K562 (cell line): ENCODE measurements around the gene MOB3B.

Experiments
- BHLHE40 ChIP-seq: IDR thresholded peaks from 2 replicates; pipeline ENCODE4 v1.6.1; 2011; ENCODE audit warnings: low read length, improper control_type of control experiment
- CTBP1 ChIP-seq: fragments of 450-650 bp; IDR thresholded peaks from 2 replicates; pipeline ENCODE4 v1.6.1; 2016; ENCODE audit warnings: borderline replicate concordance
- EHMT2 ChIP-seq: fragments of 450-650 bp; IDR thresholded peaks from 2 replicates; pipeline ENCODE4 v1.6.1; 2018; ENCODE audit warnings: antibody characterized with exemption
- FOXP1 ChIP-seq: sonication (generic); formaldehyde crosslinking; IDR thresholded peaks from 2 replicates; pipeline ENCODE4 v1.8.0; 2022; ENCODE audit warnings: mild to moderate bottlenecking, missing genetic modification reagents
- HCFC1 ChIP-seq: IDR thresholded peaks from 2 replicates; pipeline ENCODE4 v1.6.1; 2012; ENCODE audit warnings: low read depth, low read length, improper control_type of control experiment
- MAFF ChIP-seq: IDR thresholded peaks from 2 replicates; pipeline ENCODE4 v1.6.1; 2012; ENCODE audit warnings: low read length, improper control_type of control experiment
- NFE2 ChIP-seq: IDR thresholded peaks from 2 replicates; pipeline ENCODE4 v1.6.1; 2014; ENCODE audit warnings: antibody characterized with exemption, low read depth
- RCOR1 ChIP-seq, 2 experiments: IDR thresholded peaks; 2 replicates each; pipeline ENCODE4 v1.6.1; 2012; ENCODE audit warnings: low read depth in 2 of 2, low read length in 2 of 2, borderline replicate concordance in 1 of 2, improper control_type of control experiment in 1 of 2
- ZNF140 ChIP-seq: fragments of 250-450 bp; sonication (Bioruptor Pico); IDR thresholded peaks from 2 replicates; pipeline ENCODE4 v1.8.0; 2021; ENCODE audit warnings: moderate library complexity, mild to moderate bottlenecking, inconsistent platforms
- ZNF407 ChIP-seq: fragments of 450-650 bp; IDR thresholded peaks from 2 replicates; pipeline ENCODE4 v1.6.1; 2016; ENCODE audit warnings: low read depth
- TF ChIP-seq, protein P1 (sequence below), 2 experiments: fragments of 450-650 bp in 1 of 2; IDR thresholded peaks; 2 replicates each; pipeline ENCODE4 v1.6.1; 2011 to 2017; ENCODE audit warnings: low read depth in 2 of 2, antibody characterized with exemption in 1 of 2, borderline replicate concordance in 1 of 2, low read length in 1 of 2, mild to moderate bottlenecking in 1 of 2, mixed read lengths in 1 of 2; ENCODE audit not compliant: control insufficient read depth in 1 of 2
- TF ChIP-seq, protein P2 (sequence below): IDR thresholded peaks from 3 replicates; pipeline ENCODE4 v1.6.1; 2011; ENCODE audit warnings: borderline replicate concordance, mild to moderate bottlenecking; ENCODE audit not compliant: insufficient read length, insufficient read depth
- TF ChIP-seq, protein P3 (sequence below), 3 experiments: IDR thresholded peaks in 2 of 3; conservative IDR thresholded peaks in 1 of 3; 2 replicates each; pipeline ENCODE4 v1.5.1; 2011 to 2012; ENCODE audit warnings: low read length in 3 of 3, mild to moderate bottlenecking in 3 of 3, control low read depth in 2 of 3, improper control_type of control experiment in 1 of 3, inconsistent platforms in 1 of 3, low read depth in 1 of 3, mixed read lengths in 1 of 3, moderate library complexity in 1 of 3; ENCODE audit not compliant: insufficient read depth in 2 of 3
- TF ChIP-seq, protein P4 (sequence below): fragments of 200-800 bp; sonication (Bioruptor generic); IDR thresholded peaks from 2 replicates; pipeline ENCODE4 v1.6.1; 2017; ENCODE audit warnings: missing genetic modification characterization, missing compliant biosample characterization

GRCh38 chr9:27353166-27353473, 176.5 kb downstream of the MOB3B start:
- TF ChIP-seq, protein P1, sequence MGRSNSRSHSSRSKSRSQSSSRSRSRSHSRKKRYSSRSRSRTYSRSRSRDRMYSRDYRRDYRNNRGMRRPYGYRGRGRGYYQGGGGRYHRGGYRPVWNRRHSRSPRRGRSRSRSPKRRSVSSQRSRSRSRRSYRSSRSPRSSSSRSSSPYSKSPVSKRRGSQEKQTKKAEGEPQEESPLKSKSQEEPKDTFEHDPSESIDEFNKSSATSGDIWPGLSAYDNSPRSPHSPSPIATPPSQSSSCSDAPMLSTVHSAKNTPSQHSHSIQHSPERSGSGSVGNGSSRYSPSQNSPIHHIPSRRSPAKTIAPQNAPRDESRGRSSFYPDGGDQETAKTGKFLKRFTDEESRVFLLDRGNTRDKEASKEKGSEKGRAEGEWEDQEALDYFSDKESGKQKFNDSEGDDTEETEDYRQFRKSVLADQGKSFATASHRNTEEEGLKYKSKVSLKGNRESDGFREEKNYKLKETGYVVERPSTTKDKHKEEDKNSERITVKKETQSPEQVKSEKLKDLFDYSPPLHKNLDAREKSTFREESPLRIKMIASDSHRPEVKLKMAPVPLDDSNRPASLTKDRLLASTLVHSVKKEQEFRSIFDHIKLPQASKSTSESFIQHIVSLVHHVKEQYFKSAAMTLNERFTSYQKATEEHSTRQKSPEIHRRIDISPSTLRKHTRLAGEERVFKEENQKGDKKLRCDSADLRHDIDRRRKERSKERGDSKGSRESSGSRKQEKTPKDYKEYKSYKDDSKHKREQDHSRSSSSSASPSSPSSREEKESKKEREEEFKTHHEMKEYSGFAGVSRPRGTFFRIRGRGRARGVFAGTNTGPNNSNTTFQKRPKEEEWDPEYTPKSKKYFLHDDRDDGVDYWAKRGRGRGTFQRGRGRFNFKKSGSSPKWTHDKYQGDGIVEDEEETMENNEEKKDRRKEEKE (IDR thresholded peaks at IDR 0.05; ENCODE audit: borderline replicate concordance in 1 of 2, control insufficient read depth in 1 of 2, low read depth in 2 of 2, low read length in 1 of 2) = no peak
- TF ChIP-seq ZNF407 = no peak
- TF ChIP-seq EHMT2 = no peak
- TF ChIP-seq NFE2 = no peak
- TF ChIP-seq BHLHE40 = no peak
- TF ChIP-seq CTBP1 = no peak
- TF ChIP-seq, protein P2, sequence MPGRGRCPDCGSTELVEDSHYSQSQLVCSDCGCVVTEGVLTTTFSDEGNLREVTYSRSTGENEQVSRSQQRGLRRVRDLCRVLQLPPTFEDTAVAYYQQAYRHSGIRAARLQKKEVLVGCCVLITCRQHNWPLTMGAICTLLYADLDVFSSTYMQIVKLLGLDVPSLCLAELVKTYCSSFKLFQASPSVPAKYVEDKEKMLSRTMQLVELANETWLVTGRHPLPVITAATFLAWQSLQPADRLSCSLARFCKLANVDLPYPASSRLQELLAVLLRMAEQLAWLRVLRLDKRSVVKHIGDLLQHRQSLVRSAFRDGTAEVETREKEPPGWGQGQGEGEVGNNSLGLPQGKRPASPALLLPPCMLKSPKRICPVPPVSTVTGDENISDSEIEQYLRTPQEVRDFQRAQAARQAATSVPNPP = no peak
- TF ChIP-seq, protein P3, sequence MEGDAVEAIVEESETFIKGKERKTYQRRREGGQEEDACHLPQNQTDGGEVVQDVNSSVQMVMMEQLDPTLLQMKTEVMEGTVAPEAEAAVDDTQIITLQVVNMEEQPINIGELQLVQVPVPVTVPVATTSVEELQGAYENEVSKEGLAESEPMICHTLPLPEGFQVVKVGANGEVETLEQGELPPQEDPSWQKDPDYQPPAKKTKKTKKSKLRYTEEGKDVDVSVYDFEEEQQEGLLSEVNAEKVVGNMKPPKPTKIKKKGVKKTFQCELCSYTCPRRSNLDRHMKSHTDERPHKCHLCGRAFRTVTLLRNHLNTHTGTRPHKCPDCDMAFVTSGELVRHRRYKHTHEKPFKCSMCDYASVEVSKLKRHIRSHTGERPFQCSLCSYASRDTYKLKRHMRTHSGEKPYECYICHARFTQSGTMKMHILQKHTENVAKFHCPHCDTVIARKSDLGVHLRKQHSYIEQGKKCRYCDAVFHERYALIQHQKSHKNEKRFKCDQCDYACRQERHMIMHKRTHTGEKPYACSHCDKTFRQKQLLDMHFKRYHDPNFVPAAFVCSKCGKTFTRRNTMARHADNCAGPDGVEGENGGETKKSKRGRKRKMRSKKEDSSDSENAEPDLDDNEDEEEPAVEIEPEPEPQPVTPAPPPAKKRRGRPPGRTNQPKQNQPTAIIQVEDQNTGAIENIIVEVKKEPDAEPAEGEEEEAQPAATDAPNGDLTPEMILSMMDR (IDR thresholded peaks at IDR 0.05 in 2 of 3, conservative IDR thresholded peaks at IDR 0.05 in 1 of 3; ENCODE audit: insufficient read depth in 2 of 3, low read depth in 1 of 3, low read length in 3 of 3) = no peak
- no peak for TF ChIP-seq HCFC1
- no peak for TF ChIP-seq FOXP1 (CRISPR knock-in tag)
- TF ChIP-seq MAFF = no peak
- TF ChIP-seq, protein P4, sequence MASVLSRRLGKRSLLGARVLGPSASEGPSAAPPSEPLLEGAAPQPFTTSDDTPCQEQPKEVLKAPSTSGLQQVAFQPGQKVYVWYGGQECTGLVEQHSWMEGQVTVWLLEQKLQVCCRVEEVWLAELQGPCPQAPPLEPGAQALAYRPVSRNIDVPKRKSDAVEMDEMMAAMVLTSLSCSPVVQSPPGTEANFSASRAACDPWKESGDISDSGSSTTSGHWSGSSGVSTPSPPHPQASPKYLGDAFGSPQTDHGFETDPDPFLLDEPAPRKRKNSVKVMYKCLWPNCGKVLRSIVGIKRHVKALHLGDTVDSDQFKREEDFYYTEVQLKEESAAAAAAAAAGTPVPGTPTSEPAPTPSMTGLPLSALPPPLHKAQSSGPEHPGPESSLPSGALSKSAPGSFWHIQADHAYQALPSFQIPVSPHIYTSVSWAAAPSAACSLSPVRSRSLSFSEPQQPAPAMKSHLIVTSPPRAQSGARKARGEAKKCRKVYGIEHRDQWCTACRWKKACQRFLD (CRISPR knock-in tag) = no peak
- no peak for TF ChIP-seq ZNF140
- no peak for TF ChIP-seq RCOR1 (IDR thresholded peaks at IDR 0.05; ENCODE audit: borderline replicate concordance in 1 of 2, low read depth in 2 of 2, low read length in 2 of 2)
